Astrocyte of the spinal cord (primary cell): Measurements from ENCODE around the gene RAB7B.

Experiments used
- DNase-seq: peaks from one replicate; pipeline ENCODE4 v3.0.0; 2011; ENCODE audit warnings: low read depth, low spot score
- H3K4me3 ChIP-seq: 2 replicates; pipeline ENCODE4 v1.5.1; 2011; ENCODE audit warnings: low read depth, mild to moderate bottlenecking, low read length, moderate library complexity
- in situ Hi-C: cut with HindIII; loops from 2 replicates; pipeline ENCODE4 v1.10.0; 2017; ENCODE audit warnings: low sequenced_read_pairs
- TF ChIP-seq, protein P1 (sequence below): IDR thresholded peaks from 2 replicates; pipeline ENCODE4 v1.5.1; 2012; ENCODE audit warnings: low read depth, mild to moderate bottlenecking, low read length, inconsistent platforms

Gene RAB7B

DNA sequence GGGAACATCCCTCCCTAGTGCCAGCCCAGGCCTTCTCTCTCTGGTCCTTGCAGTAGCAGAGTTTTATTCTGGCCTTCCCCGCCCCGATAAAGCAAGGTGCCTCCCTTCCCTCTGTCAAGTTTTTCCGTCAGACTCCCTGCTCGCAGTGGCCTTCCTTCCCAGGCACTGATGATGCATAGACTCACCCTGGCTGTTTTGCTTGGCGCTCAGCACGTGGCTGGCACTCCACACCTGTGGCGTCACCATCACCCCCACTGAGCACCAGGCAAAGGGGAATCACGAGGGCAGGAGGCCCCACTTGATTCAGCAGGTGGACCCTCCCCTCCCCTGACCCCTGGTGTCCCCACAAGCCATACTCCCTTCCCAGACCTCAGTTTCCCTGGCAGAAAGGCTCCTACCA is 67.3 kb downstream of the RAB7B start:
- in situ Hi-C loops, result no loop called here
- TF ChIP-seq, protein P1, sequence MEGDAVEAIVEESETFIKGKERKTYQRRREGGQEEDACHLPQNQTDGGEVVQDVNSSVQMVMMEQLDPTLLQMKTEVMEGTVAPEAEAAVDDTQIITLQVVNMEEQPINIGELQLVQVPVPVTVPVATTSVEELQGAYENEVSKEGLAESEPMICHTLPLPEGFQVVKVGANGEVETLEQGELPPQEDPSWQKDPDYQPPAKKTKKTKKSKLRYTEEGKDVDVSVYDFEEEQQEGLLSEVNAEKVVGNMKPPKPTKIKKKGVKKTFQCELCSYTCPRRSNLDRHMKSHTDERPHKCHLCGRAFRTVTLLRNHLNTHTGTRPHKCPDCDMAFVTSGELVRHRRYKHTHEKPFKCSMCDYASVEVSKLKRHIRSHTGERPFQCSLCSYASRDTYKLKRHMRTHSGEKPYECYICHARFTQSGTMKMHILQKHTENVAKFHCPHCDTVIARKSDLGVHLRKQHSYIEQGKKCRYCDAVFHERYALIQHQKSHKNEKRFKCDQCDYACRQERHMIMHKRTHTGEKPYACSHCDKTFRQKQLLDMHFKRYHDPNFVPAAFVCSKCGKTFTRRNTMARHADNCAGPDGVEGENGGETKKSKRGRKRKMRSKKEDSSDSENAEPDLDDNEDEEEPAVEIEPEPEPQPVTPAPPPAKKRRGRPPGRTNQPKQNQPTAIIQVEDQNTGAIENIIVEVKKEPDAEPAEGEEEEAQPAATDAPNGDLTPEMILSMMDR, result no peak
- no peak for DNase-seq
- no peak overlapping the region for H3K4me3 ChIP-seq

DNA sequence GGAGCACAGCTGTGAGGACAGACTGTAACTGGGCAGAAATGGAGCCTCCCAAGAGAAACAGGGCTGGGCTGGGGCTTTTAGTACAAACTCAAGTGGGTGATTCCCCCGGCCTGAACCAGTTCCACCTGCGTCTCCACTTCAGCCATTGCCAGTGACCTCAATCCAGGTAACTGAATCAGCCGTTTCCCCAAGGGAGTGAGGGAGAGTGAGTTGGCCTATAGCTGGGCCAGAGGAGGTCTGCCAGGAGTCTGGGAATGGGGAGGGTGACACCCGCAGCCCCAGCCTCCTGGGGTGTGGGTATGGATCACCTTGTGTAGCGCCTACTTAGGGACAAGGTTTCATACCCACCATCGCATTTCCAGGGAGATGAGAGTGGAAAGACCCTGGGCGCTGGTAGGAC is 68.4 kb downstream of the RAB7B start:
- H3K4me3 ChIP-seq, result no peak overlapping the region
- TF ChIP-seq, protein P1, result no peak
- in situ Hi-C loops, result no loop called here
- no peak for DNase-seq

DNA sequence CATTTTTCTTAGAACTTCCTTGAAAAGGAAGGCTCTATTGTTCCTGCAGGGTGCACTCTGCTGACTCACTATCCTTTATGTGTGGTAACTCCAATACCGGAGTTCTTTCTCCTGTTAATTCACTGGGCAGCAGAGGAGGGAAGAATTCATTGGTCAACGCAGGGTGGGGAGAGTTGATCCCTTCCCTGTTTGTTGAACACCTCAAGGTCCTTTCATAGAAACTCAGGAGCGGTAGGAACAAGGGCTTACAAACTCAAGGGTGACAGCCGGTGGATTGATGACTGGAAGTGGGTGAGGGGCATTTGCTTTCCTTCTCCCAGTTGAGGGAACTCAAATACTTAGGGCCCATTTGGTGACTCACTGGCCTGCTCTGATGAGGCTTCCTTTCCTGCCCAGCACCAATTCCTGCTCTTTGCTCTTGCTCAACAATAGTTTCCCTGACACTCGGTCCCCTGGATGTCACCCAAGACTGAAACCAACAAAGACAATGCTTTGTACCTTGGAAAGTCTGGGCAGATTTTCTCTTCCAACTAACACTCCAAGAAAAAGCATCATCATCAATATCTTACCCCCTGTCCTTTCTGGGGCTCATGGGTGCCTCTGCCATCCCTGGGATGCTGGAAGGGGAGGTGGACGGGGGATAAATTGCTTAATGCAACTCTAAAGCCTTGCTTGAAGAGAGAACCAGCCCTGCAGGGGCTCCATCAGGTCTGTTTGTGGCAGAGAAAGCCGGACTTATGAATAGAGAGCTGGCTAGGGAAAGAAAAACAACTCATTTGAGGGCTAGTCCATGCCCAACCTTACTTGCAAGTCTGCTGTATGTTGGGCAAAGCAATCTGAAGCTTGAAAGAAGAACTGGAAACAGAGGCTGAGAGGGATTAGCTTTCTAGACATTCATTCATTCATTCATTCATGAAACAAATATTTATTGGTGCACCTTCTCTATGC is 69.2 kb downstream of the RAB7B start:
- in situ Hi-C loops, result no loop called here
- DNase-seq, result peak; percentile 77
- no peak overlapping the region for H3K4me3 ChIP-seq

DNA sequence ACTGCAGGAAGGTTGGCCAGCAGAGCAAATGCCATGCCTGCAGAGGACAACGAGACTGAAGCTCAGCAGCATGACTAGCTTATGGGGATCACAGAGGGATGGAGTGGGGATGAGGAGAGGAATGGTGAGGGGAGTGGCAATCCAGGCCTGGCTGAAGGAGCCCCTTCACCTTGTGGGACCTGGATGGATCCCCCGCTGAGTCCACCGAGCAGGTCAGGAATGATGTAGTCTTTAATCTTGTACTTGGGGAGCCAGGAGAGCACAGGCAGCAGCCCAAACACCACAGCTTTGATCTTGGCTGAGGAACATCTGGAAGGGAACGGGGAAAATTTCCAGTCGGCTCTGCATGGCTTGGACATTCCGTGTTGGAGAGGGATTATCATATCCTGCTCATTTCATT is 70.4 kb downstream of the RAB7B start:
- in situ Hi-C loops, result no loop called here
- TF ChIP-seq, protein P1, result no peak
- no peak overlapping the region for H3K4me3 ChIP-seq
- no peak for DNase-seq

More for the DNA sequence above, 69.2 kb downstream of the RAB7B start:
- TF ChIP-seq, protein P1, result no peak

DNA sequence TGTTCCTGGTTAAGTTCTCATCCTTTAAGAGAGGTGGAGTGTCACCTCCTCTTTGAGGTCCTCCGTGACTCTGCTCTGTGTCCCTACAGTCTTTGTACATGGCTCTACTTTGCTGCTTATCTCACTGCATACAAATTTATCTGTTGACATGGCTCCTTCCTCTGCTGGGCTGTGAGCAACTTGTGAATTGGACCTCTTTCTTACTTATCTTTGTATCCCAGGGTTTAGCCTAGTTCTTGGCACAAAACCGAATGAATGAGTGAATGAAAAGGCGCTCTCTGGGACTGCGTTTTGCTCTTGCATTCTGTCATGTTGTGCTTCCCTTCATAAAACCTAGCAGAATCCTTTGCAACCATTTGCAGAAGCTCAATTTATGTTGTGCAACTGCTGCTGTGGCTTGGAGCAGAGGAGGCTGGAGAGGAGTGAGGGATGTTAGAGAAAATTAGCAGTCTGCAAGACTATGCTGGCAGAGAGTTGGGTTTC is 72.4 kb downstream of the RAB7B start:
- DNase-seq, result no peak
- H3K4me3 ChIP-seq, result no peak overlapping the region
- in situ Hi-C loops, result no loop called here
- TF ChIP-seq, protein P1, result no peak

DNA sequence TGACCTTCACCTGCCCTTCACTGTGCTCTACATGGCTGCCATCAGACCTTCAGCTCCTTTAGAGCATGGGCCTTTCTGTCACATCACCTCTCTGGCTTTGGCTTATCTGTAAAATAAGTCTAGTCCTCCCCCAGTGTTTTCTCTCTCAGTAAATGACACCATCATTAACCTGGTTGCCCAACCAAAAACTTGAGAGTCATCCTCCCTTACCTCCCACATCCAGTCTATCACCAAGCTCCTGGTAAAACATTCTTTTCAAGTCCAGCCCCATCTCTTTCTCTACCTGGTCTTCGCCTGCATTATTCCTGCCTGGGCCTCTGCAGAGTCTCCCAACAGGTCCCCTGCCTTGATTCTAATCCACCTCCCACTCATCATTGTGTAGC is 73.0 kb downstream of the RAB7B start:
- in situ Hi-C loops, result no loop called here
- H3K4me3 ChIP-seq, result no peak overlapping the region
- DNase-seq, result no peak
- TF ChIP-seq, protein P1, result no peak
